ENCODE data around the gene TEX22. TPM values are rescaled to one million over a fixed set of nuclear protein-coding genes. Genes with fewer than 3 reads are reported as not detected.

TEX22 gene
- total and polyA plus RNA-seq, 8 donors: 0.18 to 0.35 TPM; not detected in 6

- H3K36me3 ChIP-seq: peaks cover 3 to 66% (median 55%) of the 10 kb centered on the region in 4 donors
- intact Hi-C loops (cut with DNase I; ENCODE audit: low total_unique reads): no loop called here
Measured at GRCh38 chr14:105355049-105355575, 43.2 kb upstream of the TEX22 start.

GRCh38 chr14:105355850-105356604 is 42.3 kb upstream of the TEX22 start:
- no peak overlapping the region for H3K27ac ChIP-seq
- H3K4me1 ChIP-seq: peaks cover 0 to 9% (median 6%) of the 10 kb centered on the region in 4 donors
- TF ChIP-seq POLR2A (IDR thresholded peaks at IDR 0.05): no peak
- TF ChIP-seq POLR2AphosphoS5 (IDR thresholded peaks at IDR 0.05): no peak
- TF ChIP-seq CTCF (IDR thresholded peaks at IDR 0.05): no peak
- no peak overlapping the region for H3K4me3 ChIP-seq
- WGBS, 5 donors: 86 to 96% (median 92%) methylated on average over 17 to 22 of the region's 22 CpGs
- intact Hi-C loops (cut with DNase I; ENCODE audit: low total_unique reads): no loop called here
- H3K36me3 ChIP-seq: peaks cover 3 to 64% (median 52%) of the 10 kb centered on the region in 4 donors
- DNase-seq: no peak
- H3K9me3 ChIP-seq: no peaks in the 10 kb centered on the region
- no peaks in the 10 kb centered on the region for H3K27me3 ChIP-seq

More at GRCh38 chr14:105355049-105355575, 43.2 kb upstream of the TEX22 start:
- H3K27me3 ChIP-seq: no peaks in the 10 kb centered on the region
- H3K4me3 ChIP-seq: no peak overlapping the region
- DNase-seq: no peak
- no peaks in the 10 kb centered on the region for H3K9me3 ChIP-seq
- TF ChIP-seq POLR2AphosphoS5 (IDR thresholded peaks at IDR 0.05) (no peak), POLR2A (IDR thresholded peaks at IDR 0.05) (no peak), CTCF (IDR thresholded peaks at IDR 0.05) (no peak), EP300 (IDR thresholded peaks at IDR 0.05) (no peak)
- 92 to 97% (median 94%) methylated on average over 15 to 27 of the region's 27 CpGs for WGBS, 5 donors
- no peak overlapping the region for H3K27ac ChIP-seq
- peaks cover 0 to 9% (median 6%) of the 10 kb centered on the region in 4 donors for H3K4me1 ChIP-seq

GRCh38 chr14:105356927-105357326 is 41.4 kb upstream of the TEX22 start:
- intact Hi-C loops (cut with DNase I; ENCODE audit: low total_unique reads): no loop called here
- no peak overlapping the region for H3K4me3 ChIP-seq
- 83 to 88% (median 85%) methylated on average over 9 of the region's 9 CpGs for WGBS, 5 donors

DNA sequence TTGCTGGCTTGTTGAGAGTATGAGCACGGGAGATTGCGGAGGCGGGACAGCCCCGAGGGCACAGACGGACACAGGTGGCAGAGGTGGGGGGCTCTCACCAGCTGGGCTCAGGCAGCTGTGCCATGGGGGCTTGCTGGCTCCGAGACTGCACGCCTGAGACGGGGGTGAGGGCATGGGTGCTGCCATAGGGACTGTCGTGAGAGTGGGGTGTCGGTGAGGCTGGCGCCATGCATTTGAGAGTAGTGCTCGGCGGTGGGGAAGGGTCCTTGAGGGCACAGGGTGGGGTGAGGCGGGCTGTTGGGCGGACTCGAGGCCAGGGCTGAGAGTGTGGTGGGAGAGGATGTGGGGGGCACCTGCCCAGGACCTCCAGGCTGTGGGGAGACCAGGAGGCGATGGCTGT is 40.7 kb upstream of the TEX22 start:
- Histone ChIP-seq H3K4me3 (no peak overlapping the region), H3K27me3 (no peaks in the 10 kb centered on the region), H3K27ac (no peak overlapping the region), H3K36me3 (peaks cover 3 to 68% (median 52%) of the 10 kb centered on the region in 4 donors), H3K4me1 (no peaks in the 10 kb centered on the region), H3K9me3 (no peaks in the 10 kb centered on the region)
- intact Hi-C loops (cut with DNase I; ENCODE audit: low total_unique reads): no loop called here
- TF ChIP-seq POLR2A (IDR thresholded peaks at IDR 0.05) (no peak), CTCF (IDR thresholded peaks at IDR 0.05) (no peak), POLR2AphosphoS5 (IDR thresholded peaks at IDR 0.05) (no peak), EP300 (IDR thresholded peaks at IDR 0.05) (no peak)
- 94 to 96% (median 96%) methylated on average over 14 to 17 of the region's 17 CpGs for WGBS, 5 donors
- DNase-seq: no peak

More at GRCh38 chr14:105356927-105357326, 41.4 kb upstream of the TEX22 start:
- DNase-seq: no peak
- TF ChIP-seq POLR2A (IDR thresholded peaks at IDR 0.05) (no peak), CTCF (IDR thresholded peaks at IDR 0.05) (no peak), POLR2AphosphoS5 (IDR thresholded peaks at IDR 0.05) (no peak), EP300 (IDR thresholded peaks at IDR 0.05) (no peak)
- Histone ChIP-seq H3K27me3 (no peaks in the 10 kb centered on the region), H3K4me1 (peaks cover 0 to 4% (median 2%) of the 10 kb centered on the region in 4 donors), H3K9me3 (no peaks in the 10 kb centered on the region), H3K27ac (no peak overlapping the region), H3K36me3 (peaks cover 3 to 68% (median 52%) of the 10 kb centered on the region in 4 donors)

Measured in stomach (tissue), 9 donors.